ENCODE data around the gene HYAL3.
"Not testable (repeated sequence)": the region's sequence is repeated elsewhere in the genome, so short reads cannot be mapped to it uniquely, and the experiment has no call there.

Gene HYAL3

DNA sequence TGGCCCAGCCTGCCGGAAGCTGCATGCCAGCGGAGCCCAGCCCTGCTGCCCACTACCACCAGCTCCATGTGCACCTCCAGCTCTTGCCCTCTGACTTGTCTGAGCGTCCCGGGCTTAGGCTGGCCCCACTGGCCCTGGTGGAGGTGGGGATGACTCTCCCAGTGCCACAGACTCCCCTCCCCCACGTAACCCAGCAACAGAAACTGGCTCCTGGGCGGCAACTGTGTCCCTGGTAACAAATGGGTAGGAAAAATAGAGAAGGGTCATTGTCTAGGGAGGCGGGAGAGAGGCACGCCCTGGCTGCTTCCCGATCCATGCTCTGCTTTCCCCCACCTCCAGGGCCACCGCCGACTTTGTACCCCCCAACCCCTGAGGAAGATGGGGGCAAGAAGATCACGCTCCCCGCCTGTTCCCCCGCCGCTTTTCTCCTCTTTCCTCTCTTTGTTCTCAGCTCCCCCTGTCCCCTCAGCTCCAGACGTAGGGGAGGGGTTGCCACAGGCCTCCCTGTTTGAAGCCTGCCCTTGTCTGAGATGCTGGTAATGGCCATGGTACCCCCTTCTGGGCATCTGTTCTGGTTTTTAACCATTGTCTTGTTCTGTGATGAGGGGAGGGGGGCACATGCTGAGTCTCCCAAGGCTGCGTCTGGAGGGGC, 41.0 kb downstream of the HYAL3 start:
- no peak for DNase-seq (ENCODE audit: low spot score)

DNA sequence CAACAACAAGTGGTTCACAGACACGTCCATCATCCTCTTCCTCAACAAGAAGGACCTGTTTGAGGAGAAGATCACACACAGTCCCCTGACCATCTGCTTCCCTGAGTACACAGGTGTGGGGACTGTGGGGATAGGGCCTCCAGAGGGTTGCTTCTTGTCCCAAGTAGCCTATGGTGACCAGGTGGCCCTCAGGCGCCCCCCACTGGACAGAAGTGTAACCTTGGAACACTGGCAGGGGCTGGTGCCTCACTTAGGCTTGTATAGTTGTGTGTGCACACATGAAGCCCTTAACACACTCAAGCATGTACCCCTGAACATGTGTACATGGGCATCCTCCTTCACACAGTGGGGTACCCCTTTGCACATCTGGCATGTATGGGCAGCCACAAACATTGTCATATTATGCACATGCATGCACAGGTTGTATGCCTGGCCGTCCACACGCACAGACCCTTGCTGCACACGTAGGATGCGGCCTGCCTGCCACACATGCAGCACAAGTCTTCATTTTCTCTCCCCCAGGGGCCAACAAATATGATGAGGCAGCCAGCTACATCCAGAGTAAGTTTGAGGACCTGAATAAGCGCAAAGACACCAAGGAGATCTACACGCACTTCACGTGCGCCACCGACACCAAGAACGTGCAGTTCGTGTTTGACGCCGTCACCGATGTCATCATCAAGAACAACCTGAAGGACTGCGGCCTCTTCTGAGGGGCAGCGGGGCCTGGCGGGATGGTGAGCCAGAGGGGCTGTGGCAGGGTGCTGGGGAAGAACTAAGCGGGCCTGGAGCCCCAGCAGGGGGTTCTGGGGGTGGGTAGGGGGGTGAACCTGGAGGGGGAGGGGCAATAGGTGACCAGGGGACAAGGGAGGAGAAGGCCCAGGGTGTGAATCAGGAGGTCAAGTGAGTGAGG, 42.0 kb downstream of the HYAL3 start:
- DNase-seq (ENCODE audit: low spot score) = no peak

DNA sequence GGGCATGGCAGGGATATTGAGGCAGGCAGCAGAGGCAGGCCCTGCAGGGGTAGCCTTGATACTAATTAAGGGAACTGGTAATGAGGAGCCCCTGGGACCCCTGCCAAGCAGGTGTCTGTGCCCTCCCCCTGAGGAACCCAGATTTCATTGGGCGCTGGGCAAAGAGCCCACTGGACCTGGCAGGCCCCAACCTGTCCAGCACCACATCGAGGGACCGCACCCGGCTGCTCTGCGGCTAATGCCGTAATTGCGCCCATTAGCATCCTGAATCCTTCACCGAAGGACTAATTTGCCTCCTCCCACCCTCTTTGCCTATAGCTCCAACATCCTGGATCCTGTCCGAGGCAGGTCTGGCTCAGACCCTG, 44.0 kb downstream of the HYAL3 start:
- DNase-seq (ENCODE audit: low spot score) = no peak

DNA sequence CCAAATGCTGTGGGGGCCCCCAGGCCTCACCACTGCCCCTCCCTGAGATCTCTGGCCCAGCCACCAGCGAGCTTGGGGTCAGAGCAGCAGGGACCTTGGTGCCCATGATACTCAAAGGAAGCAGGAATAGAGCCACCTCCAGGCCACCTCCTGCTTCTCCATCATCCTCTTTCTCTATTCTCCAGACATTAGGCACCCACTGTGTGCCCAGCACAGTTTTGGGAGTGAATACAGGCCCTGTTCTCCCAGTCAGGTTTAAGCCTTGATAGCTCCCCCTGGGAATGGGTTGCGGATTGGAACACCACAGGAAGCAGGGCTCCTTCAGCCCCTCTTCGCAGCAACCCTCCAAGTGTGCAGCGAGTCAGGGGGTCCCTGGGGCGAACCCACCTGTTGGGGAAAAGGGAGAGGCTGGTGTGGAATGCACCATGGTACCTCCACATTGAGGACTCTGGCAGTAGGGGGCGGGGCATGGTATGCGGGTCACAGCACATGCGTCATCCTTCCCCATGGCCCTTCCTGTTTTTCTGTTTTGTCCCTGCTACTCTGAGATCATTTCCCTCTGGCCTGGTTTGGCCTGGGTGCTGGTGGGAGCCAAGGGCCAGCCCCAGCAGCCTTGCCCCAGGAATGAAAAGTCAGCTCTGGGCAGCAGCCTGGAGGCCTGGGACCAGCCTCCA, 44.5 kb downstream of the HYAL3 start:
- DNase-seq (ENCODE audit: low spot score) = peak; percentile 68

DNA sequence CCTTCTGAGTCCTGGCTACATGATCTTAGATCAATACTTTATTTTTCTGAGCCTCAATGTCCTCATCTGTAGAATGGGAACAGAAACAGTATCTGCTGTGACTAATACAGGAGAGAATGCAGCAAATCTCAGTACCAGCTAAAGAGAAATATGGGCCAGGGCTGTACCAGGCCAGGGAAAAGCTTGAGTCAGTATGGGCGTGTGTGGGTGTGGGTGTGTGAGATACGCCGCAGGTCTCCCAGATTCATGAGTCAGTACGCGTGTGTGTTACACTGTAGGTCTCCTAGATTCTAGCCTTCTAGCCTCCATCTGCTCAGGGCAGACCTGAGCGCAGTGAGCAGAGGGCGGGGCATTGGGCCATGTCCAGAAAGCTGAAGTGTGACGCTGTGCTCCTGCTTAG, 48.0 kb downstream of the HYAL3 start:
- peak; percentile 66 for DNase-seq (ENCODE audit: low spot score)

DNA sequence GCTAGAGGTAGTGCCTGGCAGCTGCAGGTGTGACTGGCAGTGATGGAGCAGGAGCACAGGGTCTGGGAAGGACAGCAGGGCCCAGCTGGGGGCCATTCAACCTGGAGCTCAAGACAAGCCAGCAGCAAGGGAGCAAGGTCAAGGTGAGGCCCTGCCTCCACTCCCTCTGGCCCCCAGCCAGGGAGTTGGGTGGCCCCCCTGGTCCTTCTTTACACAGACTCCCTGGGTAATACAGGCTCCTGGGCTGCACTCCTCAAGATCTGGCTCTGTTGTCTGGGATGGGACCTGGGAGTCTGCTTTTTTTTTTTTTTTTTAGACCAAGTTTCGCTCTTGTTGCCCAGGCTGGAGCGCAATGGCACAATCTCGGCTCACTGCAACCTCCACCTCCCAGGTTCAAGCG, 48.7 kb downstream of the HYAL3 start:
- no peak for DNase-seq (ENCODE audit: low spot score)

DNA sequence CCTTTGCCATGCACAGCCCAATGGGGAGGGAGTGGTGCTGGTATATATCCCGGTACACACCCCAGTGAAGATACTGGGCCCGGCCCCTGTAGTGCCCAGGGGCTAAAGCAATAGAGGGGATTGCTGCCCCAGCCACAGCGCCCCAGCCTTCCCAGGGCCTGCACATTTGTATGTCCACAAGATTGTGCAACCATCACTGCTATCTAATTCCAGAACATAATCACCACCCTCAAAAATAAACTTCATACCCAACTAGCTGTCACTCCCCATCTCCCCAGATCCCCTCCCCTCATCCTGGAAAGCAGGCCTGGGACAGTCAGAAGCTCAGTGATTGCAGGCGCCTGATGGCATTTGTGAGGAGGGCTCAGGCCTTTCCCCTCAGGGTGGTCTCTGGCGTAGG, 49.7 kb downstream of the HYAL3 start:
- no peak for DNase-seq (ENCODE audit: low spot score)

DNA sequence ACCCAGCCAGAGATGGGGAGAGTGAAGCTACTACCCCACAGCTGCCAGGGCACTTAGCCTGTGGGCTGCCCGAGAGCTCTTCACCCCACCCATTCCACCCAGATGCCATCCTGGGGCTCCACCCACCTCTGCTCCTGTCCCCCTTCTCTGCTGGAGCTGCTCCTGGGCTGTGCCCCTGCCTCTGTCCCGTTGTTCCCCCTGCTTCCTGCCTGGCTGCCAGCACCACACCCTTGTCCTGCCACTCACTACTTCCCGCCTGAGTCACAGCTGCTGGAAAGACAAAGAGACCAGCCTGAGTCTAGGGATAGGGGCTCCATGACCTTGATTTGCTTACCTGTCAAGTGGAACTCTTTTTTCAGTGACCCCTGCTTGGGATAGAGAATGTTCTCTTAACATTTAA, 50.8 kb downstream of the HYAL3 start:
- no peak for DNase-seq (ENCODE audit: low spot score)

DNA sequence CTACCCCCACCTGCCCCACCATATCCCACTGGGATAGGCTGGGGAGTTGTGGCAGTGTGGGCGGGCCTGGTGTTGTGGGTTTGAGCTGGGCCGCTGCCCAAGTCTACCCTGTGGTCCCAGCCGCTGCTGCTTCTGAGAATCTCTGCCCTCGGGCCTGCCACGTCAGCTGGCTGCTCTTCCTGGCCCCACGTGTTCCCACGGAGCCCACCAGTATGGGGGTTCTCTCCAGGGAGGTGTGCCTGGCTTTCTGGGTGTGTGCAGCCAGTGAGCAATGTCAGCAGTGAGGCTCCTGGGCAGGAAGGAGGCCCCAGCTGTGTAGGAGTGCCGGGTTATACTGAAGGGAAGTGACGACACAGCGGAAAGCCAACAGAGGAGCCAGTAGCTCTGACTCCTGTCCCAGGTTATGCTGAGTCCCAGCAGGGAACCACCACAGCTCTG, 52.7 kb downstream of the HYAL3 start:
- DNase-seq (ENCODE audit: low spot score) = peak; percentile 81

DNA sequence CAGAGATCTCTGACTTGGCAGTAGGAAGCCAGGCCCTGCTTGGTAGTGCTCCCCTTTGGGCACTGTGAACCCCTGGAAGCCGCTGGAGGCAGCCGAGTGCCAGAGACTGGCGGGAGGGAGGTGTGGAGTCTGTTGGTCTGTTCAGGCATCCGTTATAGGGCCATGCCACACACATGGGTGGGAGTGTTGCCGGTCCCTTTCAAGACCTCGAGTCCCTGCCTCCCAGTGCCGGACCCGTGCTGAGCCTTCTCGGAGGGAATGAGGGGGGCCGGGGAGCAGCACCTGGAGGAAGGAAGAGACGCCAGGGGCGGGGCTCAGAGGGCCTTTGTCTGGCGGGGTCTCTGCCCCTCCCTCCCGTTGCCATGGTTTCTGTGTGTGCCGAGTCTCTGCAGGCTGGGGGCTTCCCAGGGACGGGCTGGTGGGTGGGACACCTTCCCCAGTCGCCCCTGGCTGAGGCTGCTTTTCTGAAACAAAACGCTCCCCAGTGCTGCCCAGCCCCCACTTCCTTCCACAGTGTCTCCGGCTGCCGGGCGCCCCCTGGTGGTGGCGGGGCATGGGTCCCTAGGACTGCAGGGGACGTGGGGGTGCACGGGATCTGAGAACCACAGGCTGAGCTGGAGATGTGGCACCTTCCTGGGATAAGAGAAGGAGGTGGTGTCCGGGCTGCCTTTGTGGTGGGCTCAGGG, 53.2 kb downstream of the HYAL3 start:
- peak; percentile 86 for DNase-seq (ENCODE audit: low spot score)

DNA sequence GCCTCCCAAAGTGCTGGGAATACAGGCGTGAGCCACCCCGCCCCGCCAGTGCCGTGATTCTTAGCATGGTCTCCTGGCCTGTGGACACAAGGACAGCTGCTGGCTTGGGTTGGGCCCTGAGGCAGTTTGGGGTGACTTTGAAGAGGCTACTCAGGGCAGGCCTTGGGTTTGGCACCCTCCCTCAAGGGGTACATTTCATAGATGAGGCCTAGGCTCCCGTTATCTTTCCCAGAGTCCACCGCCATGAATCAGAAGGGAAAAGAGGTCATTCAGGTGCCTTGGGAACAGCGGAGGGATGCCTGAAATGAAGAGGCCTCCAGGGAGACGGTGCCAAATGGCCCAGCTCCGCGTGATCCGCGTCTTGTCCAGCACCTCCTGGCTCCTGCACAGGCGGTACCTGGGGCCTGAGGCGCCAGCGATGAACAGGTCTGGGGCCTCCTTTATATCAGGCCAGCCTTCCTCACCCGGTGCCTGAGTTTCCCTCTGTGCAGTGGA, 53.9 kb downstream of the HYAL3 start:
- DNase-seq (ENCODE audit: low spot score) = no peak

DNA sequence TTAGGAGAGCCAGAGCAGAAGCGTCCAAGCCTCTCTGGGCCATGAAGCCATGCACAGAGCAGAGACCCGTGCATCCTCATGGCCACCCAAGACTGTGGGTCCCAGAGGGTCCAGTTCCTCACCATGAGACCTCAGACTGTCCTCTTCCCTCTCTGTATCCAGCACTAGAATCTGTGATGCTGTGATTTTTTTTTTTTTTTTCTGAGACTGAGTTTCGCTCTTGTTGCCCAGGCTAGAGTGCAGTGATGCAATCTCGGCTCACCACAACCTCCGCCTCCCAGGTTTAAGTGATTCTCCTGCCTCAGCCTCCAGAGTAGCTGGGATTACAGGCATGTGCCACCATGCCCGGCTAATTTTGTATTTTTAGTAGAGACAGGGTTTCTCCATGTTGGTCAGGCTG, 54.4 kb downstream of the HYAL3 start:
- not testable (repeated sequence) for DNase-seq (ENCODE audit: low spot score)

DNA sequence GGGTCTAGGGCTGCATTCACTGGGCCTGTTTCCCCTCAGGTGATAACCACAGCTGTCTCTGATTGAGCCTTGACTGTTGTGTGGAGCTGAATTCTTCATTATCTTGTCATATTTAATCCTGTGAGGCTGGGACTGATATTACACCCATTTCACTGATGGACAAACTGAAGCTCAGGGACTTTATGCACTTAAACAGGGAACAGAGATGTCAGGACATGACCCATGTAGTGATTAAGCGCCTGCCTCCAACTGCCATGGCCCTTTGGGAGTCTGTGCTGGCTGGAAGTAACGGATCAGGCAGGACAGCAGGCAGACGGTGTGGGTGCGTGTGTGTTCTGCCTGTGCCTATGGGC, 55.7 kb downstream of the HYAL3 start:
- DNase-seq (ENCODE audit: low spot score) = no peak

DNA sequence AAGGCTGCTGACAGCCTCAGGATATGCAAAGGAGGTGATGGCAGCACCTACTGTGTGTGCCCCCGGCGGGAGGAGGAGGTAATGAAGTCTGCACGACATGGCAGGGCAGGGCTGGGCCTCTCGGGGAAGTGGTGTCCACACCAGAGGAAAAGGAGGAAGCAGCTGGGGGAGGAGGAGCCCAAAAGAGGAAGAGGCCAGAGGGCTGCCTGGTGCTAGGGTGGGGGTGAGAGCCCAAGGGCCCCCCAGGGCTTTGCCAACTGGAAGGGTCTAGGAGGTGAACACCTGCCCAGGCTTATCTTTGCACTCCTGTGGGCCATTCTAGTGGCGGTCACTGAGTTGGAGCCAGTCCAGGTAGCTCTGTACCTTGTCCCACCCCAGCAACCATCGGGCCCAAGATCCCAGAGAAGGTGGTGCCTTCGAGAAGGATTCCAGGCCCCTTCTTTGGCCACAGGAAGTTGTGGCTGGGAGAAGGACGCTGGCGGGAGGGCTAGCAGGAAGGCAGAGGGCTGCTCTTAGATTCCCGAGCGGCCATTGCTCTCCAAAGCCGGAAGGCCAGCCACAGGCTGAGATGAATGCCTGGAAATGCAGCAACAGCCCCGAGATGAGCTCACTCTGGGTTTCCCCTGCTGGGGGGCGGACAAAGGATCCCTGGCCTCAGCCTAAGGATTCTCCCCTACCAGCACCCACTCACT, 56.2 kb downstream of the HYAL3 start:
- DNase-seq (ENCODE audit: low spot score) = peak; percentile 48
